ENCODE measurements around the gene TCOF1.

Gene TCOF1, protein sequence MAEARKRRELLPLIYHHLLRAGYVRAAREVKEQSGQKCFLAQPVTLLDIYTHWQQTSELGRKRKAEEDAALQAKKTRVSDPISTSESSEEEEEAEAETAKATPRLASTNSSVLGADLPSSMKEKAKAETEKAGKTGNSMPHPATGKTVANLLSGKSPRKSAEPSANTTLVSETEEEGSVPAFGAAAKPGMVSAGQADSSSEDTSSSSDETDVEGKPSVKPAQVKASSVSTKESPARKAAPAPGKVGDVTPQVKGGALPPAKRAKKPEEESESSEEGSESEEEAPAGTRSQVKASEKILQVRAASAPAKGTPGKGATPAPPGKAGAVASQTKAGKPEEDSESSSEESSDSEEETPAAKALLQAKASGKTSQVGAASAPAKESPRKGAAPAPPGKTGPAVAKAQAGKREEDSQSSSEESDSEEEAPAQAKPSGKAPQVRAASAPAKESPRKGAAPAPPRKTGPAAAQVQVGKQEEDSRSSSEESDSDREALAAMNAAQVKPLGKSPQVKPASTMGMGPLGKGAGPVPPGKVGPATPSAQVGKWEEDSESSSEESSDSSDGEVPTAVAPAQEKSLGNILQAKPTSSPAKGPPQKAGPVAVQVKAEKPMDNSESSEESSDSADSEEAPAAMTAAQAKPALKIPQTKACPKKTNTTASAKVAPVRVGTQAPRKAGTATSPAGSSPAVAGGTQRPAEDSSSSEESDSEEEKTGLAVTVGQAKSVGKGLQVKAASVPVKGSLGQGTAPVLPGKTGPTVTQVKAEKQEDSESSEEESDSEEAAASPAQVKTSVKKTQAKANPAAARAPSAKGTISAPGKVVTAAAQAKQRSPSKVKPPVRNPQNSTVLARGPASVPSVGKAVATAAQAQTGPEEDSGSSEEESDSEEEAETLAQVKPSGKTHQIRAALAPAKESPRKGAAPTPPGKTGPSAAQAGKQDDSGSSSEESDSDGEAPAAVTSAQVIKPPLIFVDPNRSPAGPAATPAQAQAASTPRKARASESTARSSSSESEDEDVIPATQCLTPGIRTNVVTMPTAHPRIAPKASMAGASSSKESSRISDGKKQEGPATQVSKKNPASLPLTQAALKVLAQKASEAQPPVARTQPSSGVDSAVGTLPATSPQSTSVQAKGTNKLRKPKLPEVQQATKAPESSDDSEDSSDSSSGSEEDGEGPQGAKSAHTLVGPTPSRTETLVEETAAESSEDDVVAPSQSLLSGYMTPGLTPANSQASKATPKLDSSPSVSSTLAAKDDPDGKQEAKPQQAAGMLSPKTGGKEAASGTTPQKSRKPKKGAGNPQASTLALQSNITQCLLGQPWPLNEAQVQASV (N-terminal part only)

GRCh38 chr5:150357326-150358260 is at the start of gene TCOF1:
Gene TCOF1 (plus strand): TSS chr5:150357697. CDS start chr5:150357747, 50 bp downstream.
- peak within 1 kb of the TSS; percentile 100 for H3K4me3 ChIP-seq
- TF ChIP-seq CTCF (IDR thresholded peaks at IDR 0.05) = no peak
- peak; percentile 95 for DNase-seq (ENCODE audit: low spot score)
- H3K27ac ChIP-seq = peak within 1 kb of the TSS; percentile 32 to 75

DNA sequence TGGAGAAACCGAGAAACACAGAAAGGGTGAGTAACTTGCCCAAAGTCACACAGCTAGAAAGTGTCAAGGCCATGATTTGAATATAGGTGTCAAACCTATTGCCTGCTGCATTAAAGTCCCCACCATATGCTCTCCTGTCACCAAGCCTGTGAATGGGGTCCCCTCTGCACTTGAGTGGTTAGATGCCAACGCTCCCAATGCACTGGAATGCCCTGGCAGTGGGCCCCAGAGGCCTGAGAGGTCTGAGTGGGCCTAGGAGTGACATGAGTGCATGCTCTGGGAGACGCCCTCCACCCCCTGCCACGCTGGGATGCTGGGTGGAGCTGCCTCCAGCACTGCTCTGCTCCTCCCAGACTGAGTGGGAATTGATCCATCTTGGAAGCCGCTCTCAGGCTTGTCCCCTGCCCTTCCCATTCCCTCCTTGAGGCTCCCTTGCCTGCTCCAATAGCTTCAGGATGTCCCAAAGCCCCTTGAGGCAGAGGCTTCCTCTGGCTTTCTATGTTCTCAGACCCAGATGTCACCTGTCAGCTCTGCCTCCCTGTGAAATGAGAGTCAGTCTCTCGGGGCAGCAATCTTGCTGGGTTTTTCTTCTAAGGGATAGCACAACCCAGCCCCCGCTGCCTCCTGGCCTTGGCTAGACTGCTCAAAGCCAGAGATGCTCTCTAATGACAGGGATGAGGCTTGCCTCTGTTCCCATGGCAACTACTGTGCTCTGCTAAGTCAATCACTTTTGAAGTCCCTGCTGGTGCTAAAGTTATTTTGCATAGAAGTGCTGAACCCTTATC is 48.2 kb upstream of the TCOF1 start:
- no peak for TF ChIP-seq CTCF (IDR thresholded peaks at IDR 0.05)
- Histone ChIP-seq H3K27ac (peak overlapping the region in 1 of 2 donors; percentile 4), H3K4me3 (no peak overlapping the region)
- no peak for DNase-seq (ENCODE audit: low spot score)

GRCh38 chr5:150309886-150310239 is 47.6 kb upstream of the TCOF1 start:
- H3K27ac ChIP-seq = no peak overlapping the region
- no peak for TF ChIP-seq CTCF (IDR thresholded peaks at IDR 0.05)
- H3K4me3 ChIP-seq = no peak overlapping the region
- DNase-seq (ENCODE audit: low spot score) = no peak

DNA sequence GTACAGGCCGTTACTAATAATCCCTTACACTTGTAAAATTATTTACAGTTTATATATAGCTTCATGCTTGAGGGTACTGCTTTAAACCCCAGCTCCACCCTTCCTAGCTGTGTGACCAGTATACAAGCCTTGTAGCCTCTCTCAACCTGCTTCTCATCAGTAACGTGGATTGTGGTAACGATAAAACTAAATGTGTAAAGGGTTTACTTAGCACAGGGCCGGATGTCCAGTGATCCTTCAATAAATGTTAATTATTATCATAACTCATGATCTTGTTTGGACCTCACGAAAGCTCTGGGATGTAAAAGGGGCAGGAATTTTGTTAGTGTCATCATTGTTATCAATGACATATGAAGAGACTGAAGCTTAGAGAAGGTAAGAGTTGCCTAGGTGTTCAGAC is 47.3 kb upstream of the TCOF1 start:
- H3K4me3 ChIP-seq = no peak overlapping the region
- no peak for TF ChIP-seq CTCF (IDR thresholded peaks at IDR 0.05)
- no peak for DNase-seq (ENCODE audit: low spot score)
- H3K27ac ChIP-seq = no peak overlapping the region

DNA sequence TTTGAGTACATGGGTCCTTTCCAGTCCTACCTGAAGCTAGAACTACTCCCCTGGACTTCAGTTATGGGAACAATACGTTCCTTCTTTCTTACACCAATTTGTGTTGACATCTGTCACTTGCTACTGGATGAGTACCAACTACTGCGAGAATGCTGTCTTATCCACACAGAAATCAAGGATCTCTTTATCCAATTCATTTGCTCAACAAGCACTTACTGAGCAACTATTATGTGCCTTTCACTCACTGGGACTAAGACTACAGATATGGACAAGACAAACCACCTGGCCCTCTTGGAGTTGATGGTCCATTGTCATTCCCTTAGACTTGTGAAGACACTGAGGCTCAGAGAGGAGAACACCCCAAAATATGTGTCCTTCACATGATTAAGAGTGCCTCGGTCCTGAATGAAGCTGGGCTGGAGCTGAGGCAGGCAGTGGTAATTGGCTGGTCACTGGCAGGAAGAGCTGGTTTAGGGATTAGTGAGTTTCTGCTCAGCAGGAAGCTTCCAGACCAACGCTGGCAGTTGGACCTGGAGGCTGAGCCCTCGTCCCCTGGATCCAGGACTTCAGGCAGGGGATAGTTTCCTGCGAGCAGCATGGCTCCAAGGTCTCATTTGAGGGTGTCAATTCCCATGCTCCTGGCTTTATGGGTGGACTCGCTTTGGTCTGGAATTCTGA is 46.3 kb upstream of the TCOF1 start:
- no peak overlapping the region for H3K4me3 ChIP-seq
- DNase-seq (ENCODE audit: low spot score) = no peak
- no peak overlapping the region for H3K27ac ChIP-seq
- no peak for TF ChIP-seq CTCF (IDR thresholded peaks at IDR 0.05)
